Measurements from ENCODE around the gene ZNF764. TPM values are rescaled to one million over a fixed set of nuclear protein-coding genes. Genes with fewer than 3 reads are reported as not detected.

The ZNF764 gene
- total and polyA plus RNA-seq, 11 donors = 7.4 to 17.2 (median 11.0) TPM

DNA sequence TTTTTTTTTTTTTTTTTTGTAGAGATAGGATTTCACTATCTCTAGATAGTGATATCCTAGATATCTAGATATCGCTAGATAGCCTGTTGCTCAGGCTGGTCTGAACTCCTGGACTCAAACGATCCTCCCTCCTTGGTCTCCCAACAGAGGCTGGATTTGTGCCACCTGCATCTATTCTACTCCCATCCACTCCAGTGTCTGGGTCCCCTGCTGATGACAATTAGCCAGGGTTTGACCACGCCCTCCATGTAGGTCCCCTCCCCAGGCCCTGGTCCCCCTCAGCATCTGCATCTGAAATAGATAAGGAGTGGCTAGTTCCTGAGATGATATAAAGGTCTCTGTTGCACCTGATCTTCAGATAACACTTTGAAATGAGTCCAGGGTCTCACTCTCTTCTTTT, 11.1 kb upstream of the ZNF764 start:
- intact Hi-C loops (cut with DNase I) = no loop called here
- no peak for ATAC-seq
- peak overlapping the region in 3 of 12 donors; percentile 24 to 96 (median 74) for H3K27ac ChIP-seq

DNA sequence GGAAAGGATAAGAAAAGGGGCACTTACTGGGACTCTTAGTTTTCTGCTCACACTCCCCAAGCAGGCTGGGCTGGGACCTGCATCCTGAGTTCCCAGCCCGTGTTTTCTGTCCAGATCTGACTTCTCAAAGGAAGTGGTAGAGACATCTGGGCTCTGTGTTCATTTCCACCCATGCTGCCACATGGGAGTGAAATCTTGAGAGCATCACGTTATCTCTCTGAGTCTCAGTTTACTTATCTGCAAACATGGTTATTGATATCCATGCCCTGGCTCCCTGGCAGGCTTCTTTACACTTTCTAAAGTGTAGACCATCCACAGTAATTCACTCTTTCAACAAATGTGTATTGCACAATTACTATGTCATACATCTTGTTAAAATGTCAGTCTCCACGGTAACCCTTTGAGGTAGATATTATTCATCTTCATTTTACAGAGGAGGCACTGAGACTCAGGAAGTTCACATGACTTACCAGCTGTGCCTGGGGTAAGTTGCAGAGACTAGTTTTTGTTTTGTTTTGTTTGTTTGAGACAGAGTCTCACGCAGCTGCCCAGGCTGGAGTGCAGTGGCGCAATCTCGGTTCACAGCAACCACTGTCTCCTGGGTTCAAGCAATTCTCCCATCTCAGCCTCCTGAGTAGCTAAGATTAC, 9.9 kb upstream of the ZNF764 start:
- peak overlapping the region in 2 of 12 donors; percentile 24 to 74 for H3K27ac ChIP-seq
- no peak for TF ChIP-seq POLR2A (IDR thresholded peaks at IDR 0.05)
- TF ChIP-seq, protein P1, sequence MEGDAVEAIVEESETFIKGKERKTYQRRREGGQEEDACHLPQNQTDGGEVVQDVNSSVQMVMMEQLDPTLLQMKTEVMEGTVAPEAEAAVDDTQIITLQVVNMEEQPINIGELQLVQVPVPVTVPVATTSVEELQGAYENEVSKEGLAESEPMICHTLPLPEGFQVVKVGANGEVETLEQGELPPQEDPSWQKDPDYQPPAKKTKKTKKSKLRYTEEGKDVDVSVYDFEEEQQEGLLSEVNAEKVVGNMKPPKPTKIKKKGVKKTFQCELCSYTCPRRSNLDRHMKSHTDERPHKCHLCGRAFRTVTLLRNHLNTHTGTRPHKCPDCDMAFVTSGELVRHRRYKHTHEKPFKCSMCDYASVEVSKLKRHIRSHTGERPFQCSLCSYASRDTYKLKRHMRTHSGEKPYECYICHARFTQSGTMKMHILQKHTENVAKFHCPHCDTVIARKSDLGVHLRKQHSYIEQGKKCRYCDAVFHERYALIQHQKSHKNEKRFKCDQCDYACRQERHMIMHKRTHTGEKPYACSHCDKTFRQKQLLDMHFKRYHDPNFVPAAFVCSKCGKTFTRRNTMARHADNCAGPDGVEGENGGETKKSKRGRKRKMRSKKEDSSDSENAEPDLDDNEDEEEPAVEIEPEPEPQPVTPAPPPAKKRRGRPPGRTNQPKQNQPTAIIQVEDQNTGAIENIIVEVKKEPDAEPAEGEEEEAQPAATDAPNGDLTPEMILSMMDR (IDR thresholded peaks at IDR 0.05) = no peak

More for the DNA sequence above, 11.1 kb upstream of the ZNF764 start:
- H3K9me3 ChIP-seq = no peaks in the 10 kb centered on the region
- H3K4me1 ChIP-seq = peaks cover 3 to 41% (median 20%) of the 10 kb centered on the region in 12 donors
- TF ChIP-seq, protein P1 (IDR thresholded peaks at IDR 0.05) = no peak
- no peak for TF ChIP-seq POLR2A (IDR thresholded peaks at IDR 0.05)
- DNase-seq = no peak
- WGBS, 4 donors = 92 to 96% (median 93%) methylated on average over 3 of the region's 3 CpGs
- H3K4me3 ChIP-seq = no peak overlapping the region
- peaks cover 0 to 10% (median 3%) of the 10 kb centered on the region in 9 donors for H3K36me3 ChIP-seq
- no peaks in the 10 kb centered on the region for H3K27me3 ChIP-seq

DNA sequence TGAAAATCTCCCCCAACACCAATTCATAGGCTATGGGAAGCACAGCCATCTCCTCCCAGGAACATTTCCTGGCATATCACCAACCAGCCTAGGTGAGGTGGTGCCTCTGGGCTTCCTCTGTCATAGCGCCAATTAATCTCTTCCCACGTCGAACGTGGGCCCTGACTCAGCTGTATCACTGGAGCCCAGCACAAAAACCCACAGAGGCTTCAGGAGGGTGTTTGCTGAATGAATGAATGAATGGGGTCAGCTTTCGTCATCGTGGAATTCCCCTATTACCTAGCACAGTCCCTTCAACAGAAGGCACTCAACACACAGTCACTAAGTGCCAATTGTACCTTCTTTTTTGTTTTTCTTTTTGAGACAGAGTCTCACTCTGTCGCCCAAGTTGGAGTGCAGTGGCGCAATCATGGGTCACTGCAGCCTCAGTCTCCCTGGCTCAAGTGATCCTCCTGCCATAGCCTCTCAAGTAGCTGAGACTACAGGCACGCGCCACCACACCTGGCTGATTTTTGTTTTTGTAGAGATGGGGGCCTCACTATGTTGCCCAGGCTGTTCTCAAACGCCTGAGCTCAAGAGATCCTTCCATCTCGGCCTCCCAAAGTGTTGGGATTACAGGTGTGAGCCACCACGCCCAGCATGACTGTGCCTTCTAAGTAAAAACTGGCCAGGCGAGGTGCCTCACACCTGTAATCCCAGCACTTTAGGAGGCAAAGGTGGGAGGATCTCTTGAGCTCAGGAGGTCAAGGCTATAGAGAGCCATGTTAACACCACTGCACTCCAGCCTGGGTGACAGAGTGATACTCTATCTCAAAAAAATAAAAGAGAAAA, 9.2 kb upstream of the ZNF764 start:
- no peak for ATAC-seq
- H3K36me3 ChIP-seq = peaks cover 0 to 10% (median 3%) of the 10 kb centered on the region in 9 donors
- 87 to 89% (median 88%) methylated on average over 14 of the region's 14 CpGs for WGBS, 4 donors
- no peaks in the 10 kb centered on the region for H3K9me3 ChIP-seq
- no peak for DNase-seq
- H3K27ac ChIP-seq = peak overlapping the region in 1 of 12 donors; percentile 74
- TF ChIP-seq, protein P1 (IDR thresholded peaks at IDR 0.05) = no peak
- TF ChIP-seq POLR2A (IDR thresholded peaks at IDR 0.05) = no peak
- no peaks in the 10 kb centered on the region for H3K27me3 ChIP-seq
- intact Hi-C loops (cut with DNase I) = no loop called here
- no peak overlapping the region for H3K4me3 ChIP-seq
- peaks cover 3 to 37% (median 17%) of the 10 kb centered on the region in 12 donors for H3K4me1 ChIP-seq

More for the DNA sequence above, 9.9 kb upstream of the ZNF764 start:
- Histone ChIP-seq H3K27me3 (no peaks in the 10 kb centered on the region), H3K4me3 (no peak overlapping the region), H3K4me1 (peaks cover 3 to 41% (median 20%) of the 10 kb centered on the region in 12 donors), H3K36me3 (peaks cover 0 to 10% (median 3%) of the 10 kb centered on the region in 9 donors), H3K9me3 (no peaks in the 10 kb centered on the region)
- intact Hi-C loops (cut with DNase I) = no loop called here
- DNase-seq (no peak), ATAC-seq (no peak)
- 68 to 82% (median 77%) methylated on average over 6 of the region's 6 CpGs for WGBS, 4 donors

DNA sequence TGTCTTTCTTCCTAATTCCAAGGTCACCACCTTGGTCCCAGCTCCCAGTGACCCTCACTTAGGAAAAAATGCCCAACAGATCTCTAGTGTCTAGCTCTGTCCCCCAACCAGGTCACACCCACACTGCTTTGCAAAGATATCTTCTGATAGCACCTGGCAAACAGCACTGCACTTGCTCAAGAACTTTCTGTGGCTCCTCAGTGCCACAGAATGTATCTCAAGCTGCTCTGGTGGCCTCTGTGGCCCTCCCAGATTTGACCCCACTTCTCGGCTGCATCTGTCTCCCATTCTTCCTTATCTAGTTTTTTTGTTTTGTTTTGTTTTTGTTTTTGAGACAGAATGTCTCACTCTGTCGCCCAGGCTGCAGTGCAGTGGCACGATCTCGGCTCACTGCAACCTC, 8.4 kb upstream of the ZNF764 start:
- DNase-seq = no peak
- Histone ChIP-seq H3K9me3 (no peaks in the 10 kb centered on the region), H3K36me3 (peaks cover 0 to 10% (median 3%) of the 10 kb centered on the region in 9 donors), H3K27ac (no peak overlapping the region), H3K4me3 (no peak overlapping the region), H3K4me1 (peaks cover 3 to 41% (median 14%) of the 10 kb centered on the region in 12 donors), H3K27me3 (no peaks in the 10 kb centered on the region)
- TF ChIP-seq POLR2A (IDR thresholded peaks at IDR 0.05) = no peak
- TF ChIP-seq, protein P1 (IDR thresholded peaks at IDR 0.05) = no peak
- ATAC-seq = no peak
- intact Hi-C loops (cut with DNase I) = no loop called here
- 88 to 94% (median 90%) methylated on average over 4 of the region's 4 CpGs for WGBS, 4 donors

Data from heart left ventricle (tissue), 16 donors.